Measurements from ENCODE around the gene TRMT1. TPM values are rescaled to one million over a fixed set of nuclear protein-coding genes. Genes with fewer than 3 reads are reported as not detected.

TRMT1 gene
- total RNA-seq, 4 donors from 2014 or later: 19.4 to 42.5 (median 29.0) TPM

GRCh38 chr19:13090511-13091231 lies 25.9 kb downstream of the TRMT1 start:
- 100% methylated on average over 1 of the region's 10 CpGs; no CpG with 5 or more reads in 1 of the 2 donors for WGBS, 2 donors
- H3K4me1 ChIP-seq: peaks cover 12 to 73% (median 41%) of the 10 kb centered on the region in 3 donors
- no peak for DNase-seq
- intact Hi-C loops (cut with DNase I): loop anchor here (5.0 kb wide), 1 partner anchor 108 kb away; no protein-coding TSS in a partner anchor
- H3K4me3 ChIP-seq: no peak overlapping the region
- H3K27ac ChIP-seq: peak overlapping the region; percentile 42 to 94 (median 82)
- H3K9me3 ChIP-seq: no peaks in the 10 kb centered on the region
- H3K27me3 ChIP-seq: no peaks in the 10 kb centered on the region
- peaks cover 0 to 89% (median 13%) of the 10 kb centered on the region in 3 donors for H3K36me3 ChIP-seq
- no peak for TF ChIP-seq POLR2A (IDR thresholded peaks at IDR 0.05)
- no peak for TF ChIP-seq CTCF (IDR thresholded peaks at IDR 0.05)

DNA sequence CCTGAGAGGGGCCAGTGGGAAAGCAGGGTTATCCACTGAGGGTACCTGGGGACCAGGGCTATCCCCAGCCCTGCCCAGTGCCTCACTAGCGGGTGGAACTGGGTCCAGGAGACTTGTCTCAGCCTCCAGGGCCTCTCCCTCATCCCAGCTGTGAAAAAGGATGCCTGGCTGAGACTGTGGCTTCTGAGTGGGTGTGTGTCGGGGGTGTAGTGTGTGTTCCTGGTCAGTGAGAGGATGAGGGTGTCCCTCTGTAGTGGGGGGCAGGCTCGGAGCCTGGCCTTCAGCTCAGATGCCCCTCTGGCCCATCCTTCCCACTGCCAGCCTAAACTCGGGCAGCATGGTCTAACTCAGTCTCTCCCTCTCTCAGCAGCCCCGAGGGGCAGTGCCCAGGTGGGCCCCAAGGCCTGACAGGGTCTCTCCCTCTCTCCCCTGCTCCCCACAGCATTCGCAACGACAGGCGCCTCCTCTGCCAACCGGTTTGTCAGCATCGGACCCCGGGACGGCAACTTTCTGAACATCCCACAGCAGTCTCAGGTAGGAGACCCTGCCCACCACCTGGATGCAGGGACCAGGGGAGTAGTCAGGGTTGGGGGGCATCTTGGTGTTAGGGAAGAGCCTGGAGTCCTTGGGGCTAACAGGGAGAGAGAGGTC lies 26.6 kb downstream of the TRMT1 start:
- Histone ChIP-seq H3K4me3 (no peak overlapping the region), H3K4me1 (peaks cover 12 to 72% (median 36%) of the 10 kb centered on the region in 3 donors), H3K9me3 (no peaks in the 10 kb centered on the region), H3K27me3 (no peaks in the 10 kb centered on the region), H3K36me3 (peaks cover 0 to 89% (median 13%) of the 10 kb centered on the region in 3 donors), H3K27ac (peak overlapping the region; percentile 42 to 94 (median 82))
- no peak for DNase-seq
- no peak for TF ChIP-seq POLR2A (IDR thresholded peaks at IDR 0.05)
- TF ChIP-seq CTCF (IDR thresholded peaks at IDR 0.05): no peak
- intact Hi-C loops (cut with DNase I): loop anchor here (5.0 kb wide), 1 partner anchor 108 kb away; no protein-coding TSS in a partner anchor
- WGBS, 2 donors: 52 to 93% methylated on average over 2 to 3 of the region's 12 CpGs

- Histone ChIP-seq H3K36me3 (peaks cover 0 to 89% (median 16%) of the 10 kb centered on the region in 3 donors), H3K4me3 (no peak overlapping the region), H3K9me3 (no peaks in the 10 kb centered on the region), H3K27me3 (no peaks in the 10 kb centered on the region), H3K4me1 (peaks cover 5 to 65% (median 30%) of the 10 kb centered on the region in 3 donors), H3K27ac (peak overlapping the region in 3 of 4 donors; percentile 72 to 94 (median 91))
- no peak for TF ChIP-seq POLR2A (IDR thresholded peaks at IDR 0.05)
- TF ChIP-seq CTCF (IDR thresholded peaks at IDR 0.05): peak in 1 of 6 experiments; percentile 27
- DNase-seq: no peak
- intact Hi-C loops (cut with DNase I): no loop called here
- 73% methylated on average over 3 of the region's 5 CpGs; no CpG with 5 or more reads in 1 of the 2 donors for WGBS, 2 donors
Observed at GRCh38 chr19:13089139-13089856, 27.2 kb downstream of the TRMT1 start.

- WGBS, 2 donors: 80 to 93% methylated on average over 20 to 31 of the region's 37 CpGs
- peaks cover 0 to 99% (median 25%) of the 10 kb centered on the region in 3 donors for H3K36me3 ChIP-seq
- H3K4me1 ChIP-seq: peaks cover 0 to 59% (median 24%) of the 10 kb centered on the region in 3 donors
- H3K4me3 ChIP-seq: no peak overlapping the region
- no peaks in the 10 kb centered on the region for H3K9me3 ChIP-seq
- TF ChIP-seq POLR2A (IDR thresholded peaks at IDR 0.05) (no peak), CTCF (IDR thresholded peaks at IDR 0.05) (no peak)
- peak overlapping the region in 1 of 4 donors; percentile 21 for H3K27ac ChIP-seq
- DNase-seq: no peak
- intact Hi-C loops (cut with DNase I): no loop called here
- H3K27me3 ChIP-seq: no peaks in the 10 kb centered on the region
Observed at GRCh38 chr19:13087795-13088537, 28.6 kb downstream of the TRMT1 start.
